GM12892 (cell line): ENCODE results near the gene ADD3.

Experiments used
- POLR2A ChIP-seq: IDR thresholded peaks from 2 replicates; pipeline ENCODE4 v1.6.1; 2011; ENCODE audit warnings: low read depth, low read length, control low read depth
- POLR2AphosphoS5 ChIP-seq: IDR thresholded peaks from 2 replicates; pipeline ENCODE4 v1.6.1; 2011; ENCODE audit warnings: low read depth, low read length, control low read depth
- TAF1 ChIP-seq: IDR thresholded peaks from 2 replicates; pipeline ENCODE4 v1.6.1; 2011; ENCODE audit warnings: low read depth, mild to moderate bottlenecking, control low read depth, low read length, borderline replicate concordance

GRCh38 chr10:110142965-110143364 lies 135.2 kb downstream of the ADD3 start:
- TF ChIP-seq POLR2AphosphoS5 (no peak), POLR2A (no peak), TAF1 (no peak)
